Mammary epithelial cell (primary cell): ENCODE results near the gene UBE3D.
"Not testable (repeated sequence)": the region's sequence is repeated elsewhere in the genome, so short reads cannot be mapped to it uniquely, and the experiment has no call there.

ENCODE experiments used
- EZH2 ChIP-seq: IDR thresholded peaks from 2 replicates; pipeline ENCODE4 v1.6.1; 2012; ENCODE audit warnings: low read length, inconsistent platforms, borderline replicate concordance
- TF ChIP-seq, protein P1 (sequence below), 2 donors: IDR thresholded peaks in 1 of 2; conservative IDR thresholded peaks in 1 of 2; 2 replicates each; pipeline ENCODE4 v1.5.1; 2011 to 2012; ENCODE audit warnings: inconsistent platforms in 2 of 2, low read length in 2 of 2, mild to moderate bottlenecking in 2 of 2, control low read depth in 1 of 2, low read depth in 1 of 2; ENCODE audit not compliant: insufficient read depth in 1 of 2; ENCODE audit errors: extremely low read depth in 1 of 2

DNA sequence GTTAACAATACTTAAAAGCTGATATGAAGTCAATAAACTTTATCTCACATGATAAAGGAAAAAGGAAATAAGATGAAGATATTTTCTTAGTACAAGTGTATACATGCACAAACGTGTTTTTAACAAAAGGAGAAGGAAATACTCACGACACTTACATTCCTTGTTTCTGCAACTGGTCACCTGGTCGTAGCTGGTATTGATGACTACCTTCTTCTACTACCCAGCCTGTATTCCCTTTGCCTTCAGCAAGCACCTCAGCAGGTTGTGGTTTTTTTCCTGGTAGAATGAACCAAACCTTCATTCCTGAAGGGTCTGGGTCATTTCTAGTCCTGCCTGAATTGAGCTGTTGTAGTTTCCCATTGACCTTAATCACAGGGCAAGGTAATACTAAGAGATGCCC, 54.5 kb downstream of the UBE3D start:
- not testable (repeated sequence) for TF ChIP-seq EZH2
- TF ChIP-seq, protein P1, sequence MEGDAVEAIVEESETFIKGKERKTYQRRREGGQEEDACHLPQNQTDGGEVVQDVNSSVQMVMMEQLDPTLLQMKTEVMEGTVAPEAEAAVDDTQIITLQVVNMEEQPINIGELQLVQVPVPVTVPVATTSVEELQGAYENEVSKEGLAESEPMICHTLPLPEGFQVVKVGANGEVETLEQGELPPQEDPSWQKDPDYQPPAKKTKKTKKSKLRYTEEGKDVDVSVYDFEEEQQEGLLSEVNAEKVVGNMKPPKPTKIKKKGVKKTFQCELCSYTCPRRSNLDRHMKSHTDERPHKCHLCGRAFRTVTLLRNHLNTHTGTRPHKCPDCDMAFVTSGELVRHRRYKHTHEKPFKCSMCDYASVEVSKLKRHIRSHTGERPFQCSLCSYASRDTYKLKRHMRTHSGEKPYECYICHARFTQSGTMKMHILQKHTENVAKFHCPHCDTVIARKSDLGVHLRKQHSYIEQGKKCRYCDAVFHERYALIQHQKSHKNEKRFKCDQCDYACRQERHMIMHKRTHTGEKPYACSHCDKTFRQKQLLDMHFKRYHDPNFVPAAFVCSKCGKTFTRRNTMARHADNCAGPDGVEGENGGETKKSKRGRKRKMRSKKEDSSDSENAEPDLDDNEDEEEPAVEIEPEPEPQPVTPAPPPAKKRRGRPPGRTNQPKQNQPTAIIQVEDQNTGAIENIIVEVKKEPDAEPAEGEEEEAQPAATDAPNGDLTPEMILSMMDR (conservative IDR thresholded peaks at IDR 0.05 in 1 of 2, IDR thresholded peaks at IDR 0.05 in 1 of 2; ENCODE audit: extremely low read depth in 1 of 2, insufficient read depth in 1 of 2, low read depth in 1 of 2, low read length in 2 of 2): not testable (repeated sequence)
